NCI-H510A treated with DMSO at 0.1 percent for 48 hours (cell line): Measurements from ENCODE around the gene KCNJ12.
"Not testable (repeated sequence)": the region's sequence is repeated elsewhere in the genome, so short reads cannot be mapped to it uniquely, and the experiment has no call there.

Experiments used
- DNase-seq: peaks from one replicate; lab custom pipeline; 2025; lab: John Stamatoyannopoulos, UW

KCNJ12 gene

GRCh38 chr17:21422311-21423189, 46.4 kb downstream of the KCNJ12 start:
- not testable (repeated sequence) for DNase-seq

DNA sequence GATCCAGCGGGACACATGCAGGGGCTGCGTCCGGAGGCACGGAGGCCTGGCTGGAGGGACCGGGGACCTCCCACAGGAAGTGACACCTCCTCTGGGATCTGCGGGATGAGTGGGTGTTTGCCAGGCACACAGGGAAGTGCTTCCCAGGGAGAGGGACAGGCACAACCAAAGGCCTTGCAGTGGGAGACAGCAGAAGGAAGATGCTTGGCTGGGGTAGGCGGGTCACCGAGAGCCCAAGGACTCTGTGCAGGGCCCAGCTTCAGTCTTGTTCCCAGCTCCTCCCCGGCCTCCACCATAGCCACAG, 47.0 kb downstream of the KCNJ12 start:
- DNase-seq, result not testable (repeated sequence)

- DNase-seq, result not testable (repeated sequence)
Measured at GRCh38 chr17:21424697-21425096, 48.5 kb downstream of the KCNJ12 start.

GRCh38 chr17:21425321-21425720, 49.2 kb downstream of the KCNJ12 start:
- DNase-seq, result no peak

- DNase-seq, result no peak
Measured at GRCh38 chr17:21425736-21426135, 49.6 kb downstream of the KCNJ12 start.

DNA sequence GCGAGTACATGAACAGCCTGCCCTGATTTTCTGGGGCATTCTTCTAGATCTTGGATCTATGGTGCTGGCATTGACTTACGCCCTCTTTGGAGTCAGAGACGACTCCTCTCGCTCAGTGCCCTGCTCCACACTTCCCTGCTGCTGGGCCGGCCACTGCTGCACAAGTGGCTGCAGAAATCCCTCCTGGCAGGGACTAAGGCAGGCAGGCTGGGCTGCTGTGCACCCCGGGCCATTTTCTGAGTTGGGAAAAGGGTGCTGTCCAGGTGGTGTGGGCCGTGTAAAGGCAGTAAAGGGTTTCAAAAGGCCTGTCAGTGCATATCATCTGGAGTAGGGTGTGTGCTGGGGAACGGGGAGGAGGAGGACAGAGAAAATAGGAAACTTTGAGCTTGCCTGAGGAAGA, 50.1 kb downstream of the KCNJ12 start:
- not testable (repeated sequence) for DNase-seq

GRCh38 chr17:21426876-21427275, 50.7 kb downstream of the KCNJ12 start:
- DNase-seq, result not testable (repeated sequence)

- not testable (repeated sequence) for DNase-seq
Measured at GRCh38 chr17:21427727-21428126, 51.6 kb downstream of the KCNJ12 start.

- not testable (repeated sequence) for DNase-seq
Measured at GRCh38 chr17:21428752-21429424, 52.7 kb downstream of the KCNJ12 start.

DNA sequence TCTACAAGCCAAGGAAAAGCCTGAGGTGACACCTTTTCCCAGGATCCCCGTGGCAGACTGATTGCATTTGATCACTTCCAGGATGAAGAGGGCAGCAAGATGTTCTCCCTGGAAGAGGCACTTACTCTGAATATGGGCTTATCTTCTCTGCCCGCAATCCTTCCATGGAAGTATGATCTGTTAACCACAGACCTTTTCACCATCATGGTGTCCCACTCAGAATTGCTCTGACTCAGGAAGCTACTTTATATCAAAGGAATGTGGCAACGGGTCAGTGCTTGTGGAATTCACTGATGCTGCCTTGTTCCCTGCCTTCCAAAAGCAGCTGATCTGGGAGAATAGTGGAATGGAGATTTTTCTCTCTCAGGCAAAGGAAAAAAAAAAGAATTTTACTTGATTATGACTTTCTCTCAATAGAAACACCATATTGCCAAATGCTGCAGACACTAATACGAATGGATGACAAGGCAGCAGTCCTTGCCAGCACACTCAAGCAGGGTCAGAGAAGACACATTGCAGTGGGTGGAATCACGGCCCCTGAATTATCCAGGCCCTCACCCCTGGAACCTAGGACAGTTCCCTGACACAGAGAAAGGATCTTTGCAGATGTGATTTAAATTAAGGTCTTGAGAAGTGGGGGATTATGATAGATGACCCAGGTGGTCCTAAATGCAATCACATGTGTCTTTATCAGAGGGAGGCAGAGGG, 53.9 kb downstream of the KCNJ12 start:
- DNase-seq, result not testable (repeated sequence)

GRCh38 chr17:21433971-21434370, 57.8 kb downstream of the KCNJ12 start:
- not testable (repeated sequence) for DNase-seq

DNA sequence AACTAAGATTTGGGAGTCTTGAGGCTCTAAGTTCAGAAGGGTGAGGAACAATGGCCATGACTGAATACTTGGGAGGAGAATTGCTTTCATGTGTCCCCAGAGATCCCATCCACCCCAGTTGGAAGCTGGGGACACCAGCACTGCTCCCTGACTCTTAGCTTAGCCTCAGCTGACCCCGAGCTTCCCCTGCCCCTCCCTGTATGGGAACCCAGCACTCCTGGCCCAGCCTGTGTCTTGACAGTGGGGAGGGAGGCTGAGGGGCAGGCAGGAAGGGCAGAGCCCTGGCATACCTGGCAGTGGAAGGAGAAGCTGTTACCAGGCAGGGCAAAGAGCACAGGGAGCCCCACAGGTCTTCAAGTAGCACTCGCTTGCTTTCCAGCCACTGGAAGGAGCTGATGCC, 58.8 kb downstream of the KCNJ12 start:
- DNase-seq, result not testable (repeated sequence)

DNA sequence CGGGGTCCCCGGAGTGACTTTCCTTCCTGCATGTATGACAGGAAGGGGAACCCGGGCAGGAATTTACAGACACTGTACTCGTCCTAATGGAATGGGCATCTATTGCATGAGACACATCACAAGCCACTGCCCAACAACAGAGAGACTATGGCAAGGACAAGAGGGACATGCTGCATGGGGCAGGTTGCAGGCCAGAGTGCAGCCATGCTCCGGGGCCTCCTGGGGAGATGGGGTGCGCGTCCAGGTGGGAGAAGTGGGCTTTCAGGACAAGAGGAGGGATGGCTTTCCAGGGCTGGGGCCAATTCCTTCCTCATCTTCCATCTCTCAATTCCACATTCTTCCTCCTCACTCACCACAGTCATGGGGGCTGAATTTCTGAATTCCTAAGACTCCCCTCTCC, 60.3 kb downstream of the KCNJ12 start:
- DNase-seq, result not testable (repeated sequence)

DNA sequence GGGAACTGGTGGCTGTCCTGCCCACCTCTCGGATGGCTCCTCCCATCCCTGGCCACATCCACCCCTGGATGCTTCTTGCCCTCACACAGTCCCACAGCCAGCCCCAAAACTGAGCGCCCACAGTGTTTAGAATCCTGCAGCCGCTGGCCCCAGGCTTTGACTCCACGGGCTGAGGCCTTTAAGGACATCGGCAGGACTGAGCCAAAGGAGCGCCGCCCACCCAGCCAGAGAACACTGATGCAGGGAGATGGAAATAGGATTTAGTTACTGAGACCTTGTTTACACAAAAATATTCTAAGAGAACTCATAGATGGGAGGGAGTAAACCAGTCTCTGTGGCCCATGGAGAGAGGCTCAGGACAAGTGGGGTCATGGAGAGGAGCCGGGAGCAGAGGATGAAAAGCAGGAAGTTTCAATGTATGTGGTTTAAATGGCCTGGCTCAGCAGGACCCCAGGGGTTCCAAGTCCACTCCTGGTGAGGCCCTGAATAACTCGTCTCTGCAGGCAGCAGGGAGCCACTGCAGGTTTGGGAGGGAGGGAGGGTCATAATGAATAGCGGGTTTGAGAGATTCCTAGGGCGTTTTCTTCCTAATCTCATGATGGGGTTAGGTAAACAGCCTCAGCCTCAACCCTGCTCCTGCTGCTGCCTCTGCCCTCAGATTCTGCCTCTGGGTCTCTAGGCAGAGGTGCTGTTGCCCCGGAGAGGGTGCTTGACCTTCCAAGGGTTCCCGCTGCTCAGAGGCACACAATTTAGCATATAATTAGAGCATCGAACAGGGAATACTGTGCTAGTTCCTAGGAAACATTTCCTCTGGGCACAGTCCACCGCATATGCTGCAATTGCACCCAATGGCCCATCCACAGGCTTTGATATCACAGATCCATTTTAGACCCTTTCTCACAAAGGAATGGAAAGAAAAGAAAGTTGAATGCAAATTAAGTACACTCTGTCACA, 61.0 kb downstream of the KCNJ12 start:
- DNase-seq, result not testable (repeated sequence)

DNA sequence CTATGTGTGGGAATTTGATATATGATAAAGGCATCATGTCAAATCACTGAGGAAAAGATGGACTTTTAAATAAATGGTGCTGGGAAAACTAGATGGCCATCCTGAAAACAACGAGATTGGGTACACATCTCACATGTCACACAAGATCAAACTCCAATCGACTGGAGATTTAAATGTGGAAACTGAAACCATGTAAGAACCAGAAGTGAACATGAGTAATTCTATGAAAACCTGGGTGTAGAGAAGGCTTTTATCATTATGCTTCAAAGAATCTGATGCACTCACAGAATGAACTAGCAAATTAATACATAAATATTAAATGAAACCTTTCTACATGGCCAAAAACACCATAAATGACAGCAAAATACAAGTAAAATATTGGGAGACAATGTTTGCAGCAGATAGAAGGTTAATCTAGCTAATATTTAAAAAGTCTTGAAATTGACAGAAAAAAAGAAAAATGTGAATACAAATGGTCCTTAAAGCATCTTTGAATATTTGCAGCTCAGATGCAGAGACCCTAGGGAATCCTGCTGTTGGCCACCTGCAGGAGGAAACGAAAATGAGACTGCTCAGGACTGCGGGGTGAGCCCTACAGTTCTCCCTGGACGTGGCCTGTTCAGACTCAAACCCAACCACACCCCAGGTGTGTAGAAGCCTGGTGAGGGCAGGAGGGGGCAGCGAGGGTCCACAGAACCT, 62.3 kb downstream of the KCNJ12 start:
- not testable (repeated sequence) for DNase-seq

- not testable (repeated sequence) for DNase-seq
Measured at GRCh38 chr17:21439015-21439336, 62.8 kb downstream of the KCNJ12 start.

DNA sequence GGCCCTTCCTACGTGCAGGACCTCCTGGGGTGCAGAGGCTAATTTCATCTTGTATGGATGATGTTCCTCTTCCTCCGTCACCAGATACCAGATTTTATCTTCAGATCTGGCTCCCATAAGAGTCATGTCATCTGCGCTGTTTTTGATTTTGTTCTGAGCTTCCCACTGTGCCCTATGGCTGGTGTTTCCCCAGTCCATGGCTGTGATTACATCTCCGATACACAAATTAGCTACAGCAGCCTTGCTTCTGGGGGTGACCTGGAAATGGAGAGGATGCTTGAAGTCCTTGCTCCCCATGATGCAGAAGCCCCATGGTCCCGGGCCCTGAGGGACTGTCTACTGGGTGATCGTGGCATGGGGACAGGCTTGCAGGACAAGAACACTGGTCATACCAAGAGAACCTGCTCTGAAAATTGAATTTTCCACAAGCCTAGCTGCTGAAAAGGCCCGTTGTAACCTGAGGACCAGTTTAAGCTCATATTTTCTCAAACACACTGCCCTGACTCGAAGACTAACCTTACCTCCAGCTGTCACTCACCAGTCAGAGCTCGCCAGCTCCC, 69.0 kb downstream of the KCNJ12 start:
- no peak for DNase-seq

DNA sequence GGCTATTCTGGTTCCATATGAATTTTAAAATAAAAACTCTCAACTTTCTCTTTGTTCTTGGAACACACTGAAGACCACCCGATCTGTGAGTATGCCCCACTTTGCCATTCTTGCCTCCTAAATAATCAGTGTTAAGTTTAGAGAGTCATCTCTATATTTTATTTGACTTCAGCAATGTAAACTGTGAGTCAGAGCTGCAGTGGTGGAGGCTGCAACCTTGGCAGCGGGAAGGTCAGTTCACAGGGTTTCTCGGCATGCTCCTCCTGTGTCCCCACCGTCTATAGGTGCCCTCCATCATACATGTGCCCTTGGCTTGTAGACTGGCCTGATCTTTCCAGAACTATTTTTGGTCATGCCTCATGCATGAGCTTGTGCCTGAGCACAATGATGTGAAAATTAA, 71.4 kb downstream of the KCNJ12 start:
- not testable (repeated sequence) for DNase-seq

GRCh38 chr17:21449891-21450290, 73.7 kb downstream of the KCNJ12 start:
- DNase-seq, result not testable (repeated sequence)

DNA sequence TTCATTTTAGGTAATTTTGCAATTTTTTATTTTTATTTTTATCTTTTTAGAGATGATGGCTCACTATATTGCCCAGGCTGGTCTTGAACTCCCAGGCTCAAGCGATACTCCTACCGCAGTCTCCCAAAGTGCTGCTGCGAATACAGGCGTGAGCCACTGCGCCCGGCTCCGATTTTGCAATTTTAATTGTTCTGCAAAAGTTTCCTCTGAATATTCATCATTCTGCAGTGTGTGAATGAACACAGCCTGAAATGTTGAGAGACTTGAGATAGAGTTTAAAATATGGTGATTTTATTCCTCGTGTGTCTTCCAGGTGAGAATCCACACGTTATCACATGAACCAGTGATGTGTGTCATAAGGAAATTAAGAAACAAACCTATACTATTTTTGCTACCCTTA, 75.8 kb downstream of the KCNJ12 start:
- DNase-seq, result no peak
